Progenitor cell of endocrine pancreas (in vitro differentiated cells): Measurements from ENCODE around the gene DAG1. TPM values are rescaled to one million over a fixed set of nuclear protein-coding genes. Genes with fewer than 3 reads are reported as not detected.

Experiments
- DNase-seq: peaks from one replicate; pipeline ENCODE4 v3.0.0; 2021; ENCODE audit warnings: low spot score; ENCODE audit not compliant: unreplicated experiment
- H3K27ac Mint-ChIP-seq: 2 replicates; pipeline ENCODE4 v1.8.0; 2021; ENCODE audit warnings: mild to moderate bottlenecking, moderate library complexity, mixed read lengths
- H3K27me3 Mint-ChIP-seq: 2 replicates; pipeline ENCODE4 v1.8.0; 2021; ENCODE audit warnings: mixed read lengths
- H3K36me3 Mint-ChIP-seq: 2 replicates; pipeline ENCODE4 v1.8.0; 2022; ENCODE audit warnings: mixed read lengths; ENCODE audit not compliant: insufficient read depth
- H3K4me1 Mint-ChIP-seq: 2 replicates; pipeline ENCODE4 v1.8.0; 2021; ENCODE audit warnings: low read depth, mixed read lengths
- H3K4me3 Mint-ChIP-seq: 2 replicates; pipeline ENCODE4 v1.8.0; 2021; ENCODE audit warnings: low read depth, mild to moderate bottlenecking, moderate library complexity, mixed read lengths
- H3K9me3 Mint-ChIP-seq: 2 replicates; pipeline ENCODE4 v1.8.0; 2021; ENCODE audit warnings: low read depth, mixed read lengths
- CTCF ChIP-seq: fragments of 200-600 bp; sonication (generic); IDR thresholded peaks from one replicate; pipeline ENCODE4 v1.5.0; 2021; ENCODE audit warnings: antibody characterized with exemption, mild to moderate bottlenecking; ENCODE audit not compliant: unreplicated experiment
- total RNA-seq: library from RNA; stranded (reverse); gene quantifications from 2 replicates; pipeline ENCODE4 v1.2.1, GENCODE V29; 2021

The DAG1 gene
- total RNA-seq, 1 donor from 2014 or later = 109 TPM

- Mint-ChIP-seq H3K27ac (peak overlapping the region; percentile 86), H3K9me3 (no peaks in the 10 kb centered on the region), H3K4me3 (peak overlapping the region; percentile 72), H3K36me3 (no peaks in the 10 kb centered on the region), H3K27me3 (peaks cover 18% of the 10 kb centered on the region), H3K4me1 (peaks cover 10% of the 10 kb centered on the region)
- TF ChIP-seq CTCF = peak; percentile 90
- DNase-seq = peak; percentile 95
Measured at GRCh38 chr3:49539659-49540560, 69.8 kb downstream of the DAG1 start.

- Mint-ChIP-seq H3K27ac (peak overlapping the region; percentile 82), H3K4me3 (peak overlapping the region; percentile 50)
Measured at GRCh38 chr3:49552087-49552486, 82.0 kb downstream of the DAG1 start.

GRCh38 chr3:49553324-49553691 is 83.2 kb downstream of the DAG1 start:
- Mint-ChIP-seq H3K36me3 (no peaks in the 10 kb centered on the region), H3K4me1 (peaks cover 14% of the 10 kb centered on the region), H3K27ac (peak overlapping the region; percentile 98), H3K4me3 (peak overlapping the region; percentile 91), H3K9me3 (no peaks in the 10 kb centered on the region), H3K27me3 (peaks cover 16% of the 10 kb centered on the region)
- DNase-seq = no peak
- TF ChIP-seq CTCF = no peak

More at GRCh38 chr3:49552087-49552486, 82.0 kb downstream of the DAG1 start:
- H3K27me3 Mint-ChIP-seq = peaks cover 21% of the 10 kb centered on the region
- H3K4me1 Mint-ChIP-seq = peaks cover 14% of the 10 kb centered on the region
- no peaks in the 10 kb centered on the region for H3K36me3 Mint-ChIP-seq
- H3K9me3 Mint-ChIP-seq = no peaks in the 10 kb centered on the region
- TF ChIP-seq CTCF = no peak
- DNase-seq = no peak

GRCh38 chr3:49553692-49554632 is 83.9 kb downstream of the DAG1 start, which contains the start of gene BSN:
BSN (plus strand) TSS chr3:49554477; CDS start chr3:49554603, 126 bp downstream.
- Mint-ChIP-seq H3K4me1 (peaks cover 14% of the 10 kb centered on the region), H3K4me3 (peak within 1 kb of the TSS; percentile 91), H3K9me3 (no peaks in the 10 kb centered on the region), H3K27ac (peak within 1 kb of the TSS; percentile 98), H3K36me3 (no peaks in the 10 kb centered on the region), H3K27me3 (peaks cover 14% of the 10 kb centered on the region)
- DNase-seq = peak; percentile 95
- no peak for TF ChIP-seq CTCF
